Activated CD4-positive, alpha-beta T cell treated with anti-CD3 and anti-CD28 coated beads for 1 hour (primary cell): ENCODE results near the gene HGS.
A peak's percentile ranks its signal among the peaks of the same experiment; 100 is the strongest.

Experiments
- DNase-seq: peaks from one replicate; pipeline ENCODE4 v3.0.0-alpha.2; 2020

Gene HGS

DNA sequence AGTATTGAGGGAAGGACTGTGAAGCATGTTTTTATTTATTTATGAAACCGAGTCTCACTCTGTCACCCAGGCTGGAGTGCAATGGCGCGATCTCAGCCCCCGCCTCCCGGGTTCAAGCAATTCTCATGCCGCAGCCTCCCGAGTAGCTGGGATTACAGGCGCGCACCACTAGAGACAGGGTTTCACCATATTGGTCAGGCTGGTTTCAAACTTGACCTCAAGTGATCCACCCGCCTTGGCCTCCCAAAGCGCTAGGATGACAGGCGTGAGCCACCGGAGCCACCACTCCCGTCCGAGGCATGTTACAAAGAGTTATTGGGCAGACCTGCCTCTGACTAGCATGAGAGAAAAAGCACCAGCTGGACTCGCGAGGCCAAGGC lies 22.4 kb downstream of the HGS start:
- DNase-seq = no peak

DNA sequence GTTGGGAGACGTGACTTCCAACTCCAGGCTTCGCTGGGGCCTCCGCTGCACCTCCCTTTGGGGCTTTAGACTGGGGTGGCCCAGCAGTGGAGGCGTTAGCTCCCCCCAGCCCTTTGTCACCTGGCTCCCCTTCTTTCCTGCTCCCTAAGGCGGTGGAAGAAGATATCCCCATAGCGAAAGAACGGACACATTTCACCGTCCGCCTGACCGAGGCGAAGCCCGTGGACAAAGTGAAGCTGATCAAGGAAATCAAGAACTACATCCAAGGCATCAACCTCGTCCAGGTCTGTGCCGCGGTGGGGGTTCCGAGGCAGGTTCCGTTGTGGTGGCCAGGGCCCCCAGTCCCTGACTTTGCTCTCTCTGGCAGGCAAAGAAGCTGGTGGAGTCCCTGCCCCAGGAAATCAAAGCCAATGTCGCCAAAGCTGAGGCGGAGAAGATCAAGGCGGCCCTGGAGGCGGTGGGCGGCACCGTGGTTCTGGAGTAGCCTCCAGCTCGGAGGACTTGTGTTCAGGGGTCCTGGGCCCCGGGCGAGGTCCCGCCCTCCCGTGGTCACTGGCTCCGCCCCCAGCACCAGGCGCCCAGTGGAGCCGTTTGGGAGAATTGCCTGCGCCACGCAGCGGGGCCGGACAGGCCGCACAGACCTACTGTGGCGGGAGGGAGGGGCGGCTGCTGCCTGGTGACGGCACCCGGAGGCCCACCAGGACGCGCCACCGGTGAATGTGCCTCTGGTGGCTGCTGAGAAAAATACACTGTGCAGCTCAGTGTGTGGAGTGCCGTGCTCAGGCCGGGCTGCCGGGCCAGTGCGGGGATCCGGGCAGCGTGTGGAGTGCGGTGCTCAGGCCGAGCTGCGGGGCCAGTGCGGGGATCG lies 23.2 kb downstream of the HGS start:
- DNase-seq = no peak

DNA sequence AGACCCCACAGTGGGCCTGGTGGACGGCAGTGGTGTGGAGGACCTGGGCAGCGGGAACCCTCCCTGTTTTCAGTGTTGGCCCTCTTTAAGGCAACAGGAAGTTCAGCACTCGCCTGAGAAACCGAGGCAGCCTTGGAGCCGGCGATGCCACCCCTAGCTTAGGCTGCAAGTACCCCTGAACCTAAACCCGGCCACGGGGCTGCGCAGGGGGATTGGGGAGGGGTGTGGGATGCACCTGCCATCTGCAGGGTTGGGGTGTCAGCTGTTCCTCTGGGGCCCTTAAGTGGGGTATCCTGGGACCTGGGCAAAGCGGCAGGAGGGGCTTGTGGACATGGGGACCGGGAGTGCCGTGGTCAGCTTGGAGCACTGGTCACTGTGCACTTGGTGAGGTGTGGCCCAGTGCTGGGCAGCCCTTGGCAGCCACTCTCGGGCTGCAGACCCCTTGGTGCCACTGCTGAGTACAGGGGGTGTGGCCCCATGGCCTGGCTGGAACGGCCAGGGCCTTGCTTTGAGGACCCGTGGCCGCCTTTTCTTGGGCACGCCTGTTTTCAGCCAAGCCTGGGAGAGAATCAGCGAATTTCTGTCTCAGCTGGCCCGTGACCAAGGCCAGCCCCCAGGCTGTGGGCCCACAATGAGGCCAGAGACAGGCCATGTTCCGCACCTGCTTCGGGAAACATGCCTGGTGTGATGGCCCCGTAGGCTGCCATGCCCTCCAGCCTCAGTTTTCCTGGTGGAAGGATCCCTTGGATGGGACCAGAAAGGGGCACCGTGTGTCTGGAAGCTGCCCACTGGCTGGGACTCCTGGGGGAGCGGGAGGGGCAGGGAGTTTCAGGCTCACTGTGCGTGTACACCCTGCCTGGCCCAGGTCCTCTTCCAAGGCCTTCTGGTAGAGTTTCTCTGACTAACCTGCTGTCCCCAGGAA lies 24.2 kb downstream of the HGS start:
- DNase-seq = no peak

- no peak for DNase-seq
These were observed 25.0 kb downstream of the HGS start for GRCh38 chr17:81708739-81709185.

DNA sequence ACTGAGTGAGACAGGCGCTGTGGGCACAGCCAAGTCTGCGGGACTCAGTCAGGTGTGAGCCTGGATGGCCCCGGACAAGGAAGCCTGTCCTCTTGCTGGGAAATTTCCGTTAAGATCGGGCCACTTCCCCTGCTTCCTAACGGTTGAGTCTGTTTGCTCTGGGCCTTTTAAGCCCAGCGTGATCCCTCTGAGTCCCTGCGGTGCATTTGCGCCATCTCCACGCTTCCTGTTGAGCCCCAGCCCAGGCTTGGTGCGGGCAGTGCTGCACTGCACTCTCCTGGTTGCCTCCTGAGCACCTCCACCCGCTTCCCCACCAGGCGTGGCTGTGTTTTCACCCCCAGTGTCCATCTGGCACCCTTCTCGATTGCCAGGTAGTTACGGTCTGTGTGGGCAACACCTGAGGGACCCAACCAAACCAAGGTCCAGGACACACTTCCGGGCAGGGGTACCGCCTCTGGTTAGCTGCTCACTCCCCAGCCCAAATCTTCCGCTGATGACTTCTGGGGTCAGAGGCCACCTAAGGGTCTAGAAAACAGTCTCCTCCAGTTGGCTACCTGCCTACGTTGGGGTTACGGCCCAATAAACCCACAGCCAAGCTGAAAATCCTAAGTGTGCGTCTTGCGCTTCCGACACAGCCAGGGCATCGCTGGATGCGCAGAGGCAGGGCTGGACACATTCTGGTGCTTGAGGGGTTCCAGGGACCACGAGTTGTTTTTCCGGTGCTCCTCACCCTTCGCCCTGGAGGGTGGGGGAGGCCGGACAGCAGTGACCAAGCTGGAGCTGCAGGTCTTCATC lies 26.9 kb downstream of the HGS start:
- DNase-seq = no peak

GRCh38 chr17:81711814-81712467 lies 28.1 kb downstream of the HGS start, which contains the start of gene SLC25A10:
Gene SLC25A10, plus strand, starts transcription at chr17:81712284. Its CDS starts 143 bp downstream, at chr17:81712427.
- peak; percentile 68 for DNase-seq

DNA sequence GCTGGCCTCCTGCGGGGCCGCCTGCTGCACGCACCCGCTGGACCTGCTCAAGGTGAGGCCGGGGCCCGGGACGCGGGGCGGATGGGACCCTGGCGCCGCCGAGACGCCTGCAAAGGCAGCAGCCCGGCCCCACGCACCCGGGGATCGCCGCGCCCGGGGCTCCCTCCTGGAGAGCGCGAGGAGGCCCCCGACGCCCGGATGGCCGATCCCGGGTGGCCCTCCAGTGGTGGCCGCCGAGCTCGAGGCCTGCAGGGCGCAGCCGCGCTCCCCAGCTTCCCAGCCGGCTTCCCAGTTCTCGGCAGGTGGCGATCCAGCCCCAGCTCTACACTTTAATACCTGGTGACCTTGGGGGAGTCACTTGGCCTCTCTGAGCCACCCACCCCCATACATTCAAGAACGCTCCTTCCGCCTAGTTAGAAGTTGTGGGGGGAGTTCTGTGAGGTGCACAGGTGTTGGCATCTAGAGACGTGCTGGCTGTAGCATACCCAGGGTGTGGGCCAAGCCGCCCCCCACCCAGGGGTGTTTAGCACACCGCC lies 28.7 kb downstream of the HGS start:
- DNase-seq = no peak

GRCh38 chr17:81713004-81713555 lies 29.3 kb downstream of the HGS start:
- DNase-seq = no peak

GRCh38 chr17:81713556-81714411 lies 30.0 kb downstream of the HGS start:
- DNase-seq = no peak

- DNase-seq = no peak
These were observed 30.7 kb downstream of the HGS start for GRCh38 chr17:81714412-81715106.

DNA sequence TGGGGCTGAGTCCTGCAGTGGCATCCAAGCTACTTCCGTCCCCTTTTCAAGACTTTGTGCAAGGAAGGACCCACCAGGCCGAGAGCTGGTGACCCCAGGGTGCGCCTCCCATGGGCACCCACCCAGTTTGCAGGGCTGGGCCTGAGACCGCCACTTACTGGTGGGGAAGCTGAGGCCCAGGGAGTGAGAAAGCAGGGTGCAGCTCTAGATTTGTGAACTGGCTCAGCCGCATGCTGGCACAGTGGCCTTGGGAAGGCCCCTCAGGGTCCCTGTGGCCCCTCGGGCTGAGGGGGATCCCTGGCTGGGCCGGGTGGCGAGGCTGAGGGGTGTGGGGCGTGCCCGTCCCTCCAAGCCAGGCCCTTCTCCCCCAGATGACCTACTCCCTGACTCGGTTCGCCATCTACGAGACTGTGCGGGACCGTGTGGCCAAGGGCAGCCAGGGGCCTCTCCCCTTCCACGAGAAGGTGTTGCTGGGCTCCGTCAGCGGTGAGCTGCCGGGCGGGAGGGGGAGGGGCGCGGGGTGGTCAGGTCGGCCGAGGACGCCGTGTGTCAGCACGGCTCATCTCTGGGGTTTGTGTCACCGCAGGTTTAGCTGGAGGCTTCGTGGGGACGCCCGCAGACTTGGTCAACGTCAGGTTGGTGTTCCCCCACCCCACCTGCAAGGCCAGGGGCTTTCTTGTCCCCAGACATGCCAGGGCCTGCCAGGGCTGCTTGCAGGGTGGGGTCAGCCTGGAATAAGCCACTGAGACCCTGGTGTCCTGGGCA lies 31.5 kb downstream of the HGS start:
- no peak for DNase-seq

GRCh38 chr17:81715872-81716673 lies 32.3 kb downstream of the HGS start:
- no peak for DNase-seq

DNA sequence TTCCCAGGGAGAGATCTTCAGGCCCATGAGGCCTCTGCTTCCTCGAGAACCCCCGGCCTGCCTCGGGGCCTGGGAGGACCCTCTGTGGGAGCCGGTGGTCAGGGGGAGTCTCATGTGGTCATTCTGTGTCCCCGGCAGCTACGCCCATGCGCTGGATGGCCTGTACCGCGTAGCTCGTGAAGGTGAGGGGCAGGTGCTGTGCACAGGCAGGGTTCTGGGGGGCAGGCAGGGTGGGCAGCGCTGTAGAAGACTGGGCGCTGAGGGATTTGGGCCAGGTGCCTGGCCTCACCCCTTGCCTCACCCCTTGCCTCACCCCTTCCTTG lies 32.8 kb downstream of the HGS start:
- no peak for DNase-seq

DNA sequence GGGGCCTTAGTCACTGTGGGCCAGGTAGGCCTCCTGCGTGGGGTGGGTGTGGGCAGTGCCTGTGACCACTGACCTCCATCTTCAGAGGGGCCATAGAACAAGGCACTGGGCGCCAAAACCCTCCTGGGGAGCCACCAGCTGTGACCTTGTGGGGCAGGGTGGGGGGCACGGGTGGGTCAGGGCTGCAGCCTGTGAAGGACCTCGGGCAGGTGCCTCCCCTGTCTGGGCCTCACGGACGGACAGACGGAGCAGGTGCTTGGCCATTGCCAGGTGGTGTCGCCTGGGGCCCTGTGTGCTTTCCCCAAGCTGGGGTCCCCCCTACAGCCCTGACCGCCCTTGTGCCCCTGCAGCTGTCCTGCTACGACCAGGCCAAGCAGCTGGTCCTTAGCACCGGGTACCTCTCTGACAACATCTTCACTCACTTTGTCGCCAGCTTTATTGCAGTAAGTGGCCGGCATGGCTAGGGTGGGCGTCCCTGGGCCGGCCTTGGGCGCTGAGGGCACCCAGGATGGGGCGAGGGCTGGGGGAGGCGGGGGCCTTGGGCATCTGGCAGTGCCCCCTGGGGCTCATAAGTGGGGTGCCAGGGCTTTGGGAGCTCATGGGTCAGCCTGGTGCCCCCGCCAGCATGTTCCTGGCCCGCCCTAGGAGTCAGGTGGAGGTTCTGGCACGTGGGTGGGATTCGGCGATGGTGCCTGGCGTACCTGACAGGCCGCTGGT lies 33.4 kb downstream of the HGS start:
- DNase-seq = no peak

DNA sequence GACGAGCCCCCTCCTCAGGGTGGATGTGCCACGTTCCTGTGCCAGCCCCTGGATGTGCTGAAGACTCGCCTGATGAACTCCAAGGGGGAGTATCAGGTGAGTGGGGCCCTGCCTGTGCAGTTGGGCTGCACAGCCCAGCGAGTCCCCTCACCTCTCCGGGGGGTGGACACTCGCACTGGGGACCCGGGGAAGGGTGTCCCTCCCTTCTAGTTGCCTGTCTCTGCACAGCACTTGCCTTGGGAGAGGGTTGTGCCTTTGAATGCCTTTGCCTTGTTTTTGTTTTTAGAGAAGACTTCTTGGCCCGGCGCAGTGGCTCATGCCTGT lies 33.9 kb downstream of the HGS start:
- no peak for DNase-seq

- DNase-seq = no peak
These were observed 35.8 kb downstream of the HGS start for GRCh38 chr17:81719410-81720266.
